HG03135 (cell line): ENCODE results near the gene CELF1.
"Not testable (repeated sequence)": the region's sequence is repeated elsewhere in the genome, so short reads cannot be mapped to it uniquely, and the experiment has no call there.

ENCODE experiments used
- ATAC-seq: cut with Tn5 transposase; IDR thresholded peaks from one replicate; pipeline ENCODE4 v1.9.1; 2021; ENCODE audit warnings: mild to moderate bottlenecking, moderate library complexity; ENCODE audit not compliant: unreplicated experiment

The CELF1 gene

DNA sequence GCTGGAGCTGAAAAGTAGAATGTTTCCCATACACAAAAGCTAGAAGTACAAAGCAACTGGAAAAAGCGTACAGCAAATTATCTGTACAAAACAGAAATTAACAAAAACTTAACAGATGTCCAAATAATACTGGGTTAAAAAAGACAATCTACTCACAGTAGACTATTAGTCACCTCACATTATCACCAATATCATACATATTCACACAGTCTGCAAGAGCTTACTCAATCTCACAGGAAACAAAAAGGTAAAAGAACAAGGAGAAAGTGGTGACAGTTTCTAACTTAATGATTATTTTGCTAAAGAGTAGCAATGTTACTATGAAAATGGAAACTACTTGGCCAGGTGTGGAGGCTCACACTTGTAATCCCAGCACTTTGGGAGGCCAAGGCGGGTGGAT lies 11.9 kb downstream of the CELF1 start:
- ATAC-seq: no peak

DNA sequence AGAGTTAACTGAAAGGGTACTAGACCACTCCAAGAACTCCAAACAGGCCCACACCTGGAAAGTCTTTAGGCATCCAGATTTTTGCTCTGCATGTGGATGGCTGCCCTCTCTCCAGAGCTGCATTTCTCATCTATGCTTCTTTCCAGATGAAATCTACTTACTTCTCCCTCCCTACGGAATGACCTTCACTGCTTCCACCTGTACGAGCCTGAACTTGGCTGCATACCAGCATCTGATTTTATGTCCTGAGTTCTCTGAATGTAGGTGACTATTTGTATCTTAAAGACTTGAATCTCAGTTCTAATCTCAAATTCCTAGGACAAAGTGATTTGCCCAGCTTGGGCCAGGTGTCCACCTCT lies 13.3 kb downstream of the CELF1 start:
- no peak for ATAC-seq

DNA sequence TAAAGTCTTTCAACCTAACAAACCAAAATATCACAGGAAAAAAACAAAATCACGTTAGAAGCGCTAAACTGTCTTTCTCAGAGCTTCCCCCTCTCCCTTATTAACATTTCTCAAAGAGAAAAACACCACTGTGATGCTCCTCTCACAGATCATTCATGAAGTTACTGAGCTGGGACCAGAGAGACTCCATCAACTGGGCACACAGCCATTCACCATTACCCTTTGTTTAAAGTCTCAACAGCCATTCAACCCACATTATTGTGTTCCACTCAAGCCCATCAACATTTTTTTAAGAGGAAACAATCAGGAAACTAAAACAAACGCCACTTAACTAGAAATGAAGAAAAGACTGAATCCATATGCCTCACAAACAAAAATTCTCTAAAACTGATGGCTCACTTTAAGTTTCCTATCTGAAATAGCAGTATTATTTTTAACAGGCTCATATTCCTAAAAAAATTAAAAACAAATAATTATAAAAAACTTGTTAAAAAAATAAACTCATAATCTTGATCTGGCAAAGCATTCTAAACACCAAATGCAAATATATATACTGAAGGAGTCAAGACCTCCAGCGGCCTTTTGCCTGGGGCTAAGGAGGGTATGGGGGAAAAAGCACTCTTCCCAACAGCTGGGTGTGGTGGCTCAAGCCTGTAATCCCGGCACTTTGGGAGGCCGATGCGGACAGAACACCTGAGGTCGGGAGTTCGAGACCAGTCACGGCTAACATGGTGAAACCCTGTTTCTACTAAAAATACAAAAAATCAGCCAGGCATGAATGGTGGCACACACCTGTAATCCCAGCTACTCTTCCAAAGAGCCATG lies 14.0 kb downstream of the CELF1 start:
- no peak for ATAC-seq

DNA sequence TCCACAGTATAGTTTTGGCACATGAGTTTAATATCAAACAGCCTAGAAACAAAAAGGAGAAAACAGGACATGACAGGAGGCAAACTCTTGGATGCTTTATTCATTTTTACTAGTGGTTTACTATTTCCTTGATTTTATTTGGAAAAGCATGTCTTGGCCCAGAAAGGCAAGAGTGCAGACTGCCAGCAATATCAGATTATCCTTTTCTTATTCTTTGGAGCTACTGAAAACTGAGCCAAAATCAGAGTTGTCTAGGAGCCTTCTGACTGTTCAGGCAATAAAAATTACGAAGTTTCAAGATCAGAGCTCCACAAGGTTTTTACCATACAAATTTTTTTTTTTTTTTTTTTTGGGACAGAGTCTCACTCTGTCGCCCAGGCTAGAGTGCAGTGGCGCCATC lies 16.0 kb downstream of the CELF1 start:
- no peak for ATAC-seq

DNA sequence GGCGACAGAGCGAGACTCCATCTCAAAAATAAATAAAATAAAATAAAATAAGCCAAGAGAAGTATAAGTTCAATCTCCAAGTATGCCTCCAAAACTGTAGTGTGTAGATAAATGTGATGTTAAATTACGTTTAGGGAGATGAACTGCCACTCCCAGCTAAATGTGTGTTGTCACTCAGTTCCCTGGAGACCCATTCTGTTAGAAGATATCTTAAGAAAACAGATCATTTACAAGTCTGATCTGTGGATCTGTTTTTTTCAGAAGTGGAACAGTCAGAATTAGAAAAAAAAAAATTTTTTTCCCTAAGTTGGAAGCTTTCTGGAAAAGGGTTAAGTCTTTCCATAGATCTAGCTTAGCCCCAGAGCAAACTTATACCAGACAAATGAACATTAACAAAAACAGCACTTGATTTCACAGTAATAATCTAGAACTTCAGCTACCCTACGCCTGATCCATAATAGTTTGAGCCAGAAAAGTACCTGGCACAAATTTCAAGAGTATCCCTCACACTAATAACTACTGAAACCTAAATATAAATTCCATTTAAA lies 18.2 kb downstream of the CELF1 start:
- ATAC-seq: no peak

DNA sequence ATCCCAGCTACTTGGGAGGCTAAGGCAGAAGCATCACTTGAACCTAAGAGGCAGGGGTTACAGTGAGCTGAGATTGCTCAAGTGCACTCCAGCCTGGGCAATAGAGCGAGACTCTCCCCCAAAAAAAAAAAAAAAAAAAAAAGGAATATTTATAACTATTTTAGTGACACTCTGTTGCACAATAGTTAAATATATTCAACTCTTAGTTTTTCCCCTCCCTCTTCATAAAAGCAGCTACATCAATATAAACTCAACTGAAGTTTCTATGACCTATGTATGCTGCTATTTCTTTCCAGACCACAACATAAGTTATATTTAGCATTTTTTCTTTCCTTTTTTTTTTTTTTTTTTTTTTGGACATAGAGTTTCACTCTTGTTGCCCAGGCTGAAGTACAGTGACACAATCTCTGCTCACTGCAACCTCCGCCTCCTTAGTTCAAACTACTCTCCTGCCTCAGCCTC lies 19.2 kb downstream of the CELF1 start:
- ATAC-seq: no peak

DNA sequence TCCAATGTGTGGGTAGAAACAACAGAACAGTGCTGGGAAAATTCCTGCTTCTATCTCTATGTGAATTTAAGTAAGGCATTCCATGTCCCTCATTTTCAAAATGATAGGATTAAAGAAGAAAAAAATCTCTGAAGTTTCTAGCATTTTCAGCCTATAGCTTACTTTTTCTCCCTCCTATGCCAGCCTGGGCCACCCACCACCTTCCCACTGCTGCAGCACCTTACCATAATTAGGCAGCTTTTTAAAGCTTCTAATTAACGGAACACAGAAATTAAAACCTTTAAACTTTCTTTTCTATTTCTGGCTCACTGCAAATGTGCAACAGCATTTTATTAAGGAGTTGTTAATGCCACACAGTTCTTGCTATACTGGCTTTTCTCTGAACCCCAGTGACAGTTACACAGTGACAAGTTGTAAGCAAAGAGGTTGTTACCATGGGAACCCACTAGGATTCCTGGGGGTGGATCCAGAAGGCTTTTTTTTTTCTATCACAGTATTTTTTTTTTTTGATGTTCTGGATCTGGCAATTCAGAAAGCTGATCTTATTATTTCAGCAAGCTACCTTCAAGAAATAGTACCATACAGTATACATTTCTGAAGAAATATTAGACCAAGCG lies 20.2 kb downstream of the CELF1 start:
- no peak for ATAC-seq

DNA sequence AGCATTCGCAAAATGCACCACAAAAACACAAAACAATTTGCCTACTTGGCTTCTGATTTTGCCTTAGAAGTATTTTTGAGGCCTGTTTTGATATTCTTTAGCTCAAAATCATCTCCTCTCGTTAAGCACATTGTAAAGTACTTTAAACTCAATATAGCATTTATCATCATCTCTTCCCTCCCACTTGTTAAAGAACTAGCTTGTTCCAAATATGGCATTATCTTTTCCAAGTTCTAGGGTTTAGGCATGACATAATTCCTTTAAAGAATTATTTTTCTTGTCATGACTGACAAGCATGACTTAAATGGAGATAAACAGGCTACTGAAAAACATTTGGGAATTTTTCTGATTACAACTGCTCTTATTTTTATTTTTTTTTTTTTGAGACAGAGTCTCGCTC lies 21.3 kb downstream of the CELF1 start:
- no peak for ATAC-seq

DNA sequence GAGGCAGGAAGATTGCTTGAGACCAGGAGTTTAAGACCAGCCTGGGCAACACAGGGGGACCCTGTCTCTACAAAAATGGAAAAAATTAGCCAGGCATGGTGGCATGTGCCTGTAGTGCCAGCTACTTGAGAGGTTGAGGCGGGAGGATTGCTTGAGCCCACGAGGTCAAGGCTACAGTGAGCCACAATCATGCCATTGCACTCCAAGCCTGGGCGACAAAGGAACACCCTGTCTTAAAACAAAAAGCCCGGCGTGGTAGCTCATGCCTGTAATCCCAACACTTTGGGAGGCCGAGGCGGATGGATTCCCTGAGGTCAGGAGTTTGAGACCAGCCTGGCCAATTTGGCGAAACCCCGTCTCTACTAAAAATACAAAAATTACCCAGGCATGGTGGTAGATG lies 22.2 kb downstream of the CELF1 start:
- ATAC-seq: not testable (repeated sequence)

DNA sequence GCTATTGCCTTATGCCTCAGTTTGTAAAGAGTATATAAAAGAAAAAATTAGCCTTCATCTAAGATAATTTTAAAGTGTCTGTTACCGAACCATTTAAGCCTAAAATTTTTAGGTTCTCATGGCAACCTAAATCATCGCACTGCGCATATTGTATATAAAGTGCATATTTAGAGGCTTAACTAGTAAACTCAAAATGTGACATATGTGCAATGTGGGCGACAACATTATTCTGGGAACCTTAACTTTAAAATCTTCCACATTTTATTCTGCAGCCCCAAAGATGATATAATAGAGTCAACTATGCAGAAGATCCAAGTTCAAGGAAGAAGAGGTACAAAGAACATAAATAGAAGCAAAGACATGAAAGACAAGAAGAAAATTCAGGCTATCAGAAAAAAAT lies 23.0 kb downstream of the CELF1 start:
- ATAC-seq: no peak

DNA sequence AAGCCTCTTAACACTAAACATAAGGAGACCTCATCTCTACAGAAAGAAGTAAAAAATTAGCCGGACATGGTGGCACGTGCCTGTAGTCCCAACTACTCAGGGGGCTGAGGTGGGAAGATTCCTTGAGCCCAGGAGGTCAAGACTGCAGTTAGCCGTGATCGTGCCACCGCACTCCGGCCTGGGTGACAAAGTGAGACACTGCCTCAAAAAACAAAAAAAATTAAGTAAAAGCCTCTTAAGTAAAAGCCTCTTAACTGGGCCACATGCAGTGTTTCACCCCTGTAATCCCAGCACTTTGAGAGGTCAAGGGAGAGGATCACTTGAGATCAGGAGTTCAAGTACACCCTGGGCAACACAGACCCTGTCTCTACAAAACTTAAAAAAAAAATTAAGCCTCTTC lies 25.7 kb downstream of the CELF1 start:
- no peak for ATAC-seq

DNA sequence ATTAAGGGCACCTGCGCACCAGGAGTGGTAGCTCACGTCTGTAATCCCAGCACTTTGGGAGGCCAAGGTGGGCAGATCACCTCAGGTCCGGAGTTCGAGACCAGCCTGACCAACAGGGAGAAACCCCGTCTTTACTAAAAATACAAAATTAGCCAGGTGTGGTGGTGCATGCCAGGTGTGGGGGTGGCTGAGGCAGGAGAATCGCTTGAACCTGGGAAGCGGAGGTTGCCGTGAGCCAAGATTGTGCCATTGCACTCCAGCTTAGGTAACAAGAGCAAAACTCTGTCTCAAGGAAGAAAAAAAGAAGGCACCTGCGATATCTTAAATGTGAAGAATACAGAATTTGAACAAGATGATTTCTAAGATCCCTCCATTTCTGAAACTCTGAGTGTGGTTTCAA lies 26.9 kb downstream of the CELF1 start:
- not testable (repeated sequence) for ATAC-seq

DNA sequence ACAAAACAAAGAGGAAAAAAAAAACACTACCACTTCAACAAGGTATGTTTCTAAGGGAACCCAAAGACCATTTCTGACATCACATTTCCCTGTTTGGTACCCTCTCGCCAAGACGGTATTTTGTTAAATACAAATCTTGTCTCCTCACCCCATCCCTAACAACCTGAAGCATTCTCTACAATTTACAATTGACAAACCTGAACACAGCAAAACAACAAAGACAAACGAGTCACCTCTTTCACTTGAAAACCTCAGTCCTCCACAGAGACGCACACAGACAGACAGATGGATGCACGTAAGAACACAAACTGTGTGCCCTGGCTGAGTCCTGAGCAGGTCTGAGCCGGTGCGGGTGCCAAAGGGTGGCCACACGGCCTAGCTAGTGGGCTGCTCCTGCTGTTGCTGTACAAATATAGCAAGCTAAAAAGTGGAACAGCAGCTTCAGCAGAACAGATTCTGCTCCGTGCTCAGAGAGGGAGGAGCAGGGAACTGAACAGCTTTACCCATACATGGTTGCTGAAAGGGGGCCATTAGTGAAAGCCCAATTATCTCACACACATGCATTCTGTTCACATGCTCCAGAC lies 28.5 kb downstream of the CELF1 start:
- ATAC-seq: no peak

DNA sequence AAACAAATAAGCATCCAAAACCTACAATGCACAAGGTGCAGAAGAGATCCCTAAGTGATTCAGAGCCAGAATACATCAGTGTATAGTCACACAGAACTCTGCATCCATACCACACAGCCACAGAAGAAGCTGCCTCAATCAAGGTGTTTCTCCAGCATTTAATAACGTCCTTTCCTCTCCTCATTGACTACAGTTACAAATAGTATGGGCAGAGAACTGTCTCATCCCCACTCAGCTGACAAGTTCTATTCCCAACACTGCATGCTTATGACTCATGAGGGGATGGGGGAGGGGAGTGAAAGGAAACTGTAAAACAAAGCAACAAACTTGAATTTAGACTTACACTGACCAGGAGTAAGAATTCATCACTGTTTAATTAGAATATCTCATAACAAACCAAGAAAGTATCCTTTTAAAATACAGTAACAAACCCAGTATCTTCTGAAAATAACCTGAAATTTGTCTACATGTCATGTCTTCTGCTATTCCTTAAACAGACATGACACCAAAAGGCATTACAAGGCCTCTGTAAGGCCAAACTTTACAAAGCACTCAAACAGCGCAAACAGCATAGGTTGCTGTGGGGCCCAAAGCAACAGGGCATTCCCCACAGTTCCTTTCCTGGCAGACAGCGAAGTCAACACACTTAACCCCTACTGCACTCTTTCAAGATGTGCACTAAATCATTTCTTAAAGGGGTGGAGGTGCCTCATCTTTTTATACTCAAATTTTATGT lies 29.3 kb downstream of the CELF1 start:
- peak; percentile 53 for ATAC-seq

DNA sequence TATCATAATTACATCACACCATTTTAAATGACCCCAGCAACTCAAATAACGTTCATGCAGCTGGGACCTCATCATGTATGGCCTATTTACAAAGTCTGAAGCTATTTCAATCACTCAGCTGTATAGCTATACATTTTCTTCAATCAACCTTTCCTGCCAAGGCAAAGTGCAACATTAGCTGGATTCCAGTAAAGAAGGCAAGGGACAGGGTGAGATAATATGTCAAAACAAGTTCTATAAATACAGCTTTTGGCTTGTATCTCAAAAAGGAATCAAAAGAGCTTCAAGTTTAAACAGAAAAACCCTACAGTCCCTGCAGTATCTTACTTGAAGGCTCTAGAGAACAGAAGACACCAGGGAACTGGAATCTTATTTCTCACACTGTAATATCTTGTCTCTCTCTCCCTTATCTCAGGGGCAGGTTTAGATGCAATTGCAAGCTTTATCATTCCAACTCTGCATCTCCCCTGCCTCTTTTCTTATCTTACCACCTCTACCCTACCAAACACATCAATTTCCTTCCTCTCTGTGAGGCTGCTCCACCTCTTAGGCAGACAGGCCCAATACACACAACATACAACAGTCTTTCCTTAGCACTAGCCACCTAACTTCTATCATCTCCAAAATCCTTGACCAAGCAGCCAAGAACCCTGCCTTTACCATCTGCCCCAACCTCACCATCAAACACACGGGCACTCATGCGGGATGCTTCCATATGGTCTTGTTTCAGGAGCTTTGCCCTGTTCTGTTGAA lies 34.5 kb downstream of the CELF1 start:
- no peak for ATAC-seq

DNA sequence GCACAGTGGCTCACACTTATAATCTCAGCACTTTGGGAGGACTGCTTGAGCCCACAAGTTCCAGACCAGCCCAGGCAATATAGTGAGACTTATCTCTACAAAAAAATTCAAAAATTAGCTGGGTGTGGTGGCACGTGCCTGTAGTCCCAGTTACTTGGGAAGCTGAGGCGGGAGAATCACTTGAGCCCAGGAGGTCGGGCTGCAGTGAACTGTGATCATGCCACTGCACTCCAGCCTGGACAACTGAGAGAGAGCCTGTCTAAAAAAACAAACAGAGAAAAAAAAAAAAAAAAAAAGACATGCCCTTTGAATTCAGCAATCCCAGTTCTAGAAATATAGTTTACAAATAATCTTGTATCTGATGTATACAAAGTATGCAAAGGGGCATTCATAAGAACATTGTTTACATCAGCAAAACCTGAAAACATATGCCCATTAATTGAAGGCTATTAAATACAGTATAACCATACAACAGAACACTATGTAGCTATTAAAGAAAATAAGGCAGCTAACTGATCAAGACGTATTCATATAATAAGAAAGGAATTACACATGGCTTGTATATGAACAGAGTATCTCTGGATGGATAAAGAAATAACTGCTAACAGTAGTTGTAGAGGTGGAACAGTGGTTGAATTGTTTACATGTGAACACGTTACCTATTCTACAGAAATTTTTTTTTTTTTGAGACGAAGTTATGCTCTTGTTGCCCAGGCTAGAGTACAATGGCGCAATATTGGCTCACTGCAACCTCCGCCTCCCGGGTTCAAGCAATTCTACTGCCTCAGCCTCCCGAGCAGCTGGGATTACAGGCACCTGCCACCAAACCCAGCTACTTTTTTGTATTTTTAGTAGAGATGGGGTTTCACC lies 35.7 kb downstream of the CELF1 start:
- no peak for ATAC-seq

DNA sequence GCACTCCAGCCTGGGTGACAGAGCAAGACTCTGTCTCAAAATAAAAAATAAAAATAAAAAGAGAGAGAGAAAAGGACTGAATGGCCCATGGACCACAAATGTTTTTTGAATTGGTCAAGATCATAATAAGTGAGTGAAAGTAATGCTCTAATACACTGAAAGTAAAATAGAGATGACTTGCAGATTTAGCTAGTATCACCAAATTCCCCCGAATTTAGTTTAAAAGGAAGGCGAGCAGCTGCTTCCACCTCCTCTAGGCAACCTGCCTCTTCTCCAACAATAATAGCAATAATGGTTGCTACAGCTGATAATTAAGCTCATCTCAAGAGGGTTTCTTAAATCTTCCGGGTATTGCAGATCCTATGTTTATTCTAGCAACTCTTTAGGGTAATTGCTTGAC lies 36.8 kb downstream of the CELF1 start:
- ATAC-seq: no peak

DNA sequence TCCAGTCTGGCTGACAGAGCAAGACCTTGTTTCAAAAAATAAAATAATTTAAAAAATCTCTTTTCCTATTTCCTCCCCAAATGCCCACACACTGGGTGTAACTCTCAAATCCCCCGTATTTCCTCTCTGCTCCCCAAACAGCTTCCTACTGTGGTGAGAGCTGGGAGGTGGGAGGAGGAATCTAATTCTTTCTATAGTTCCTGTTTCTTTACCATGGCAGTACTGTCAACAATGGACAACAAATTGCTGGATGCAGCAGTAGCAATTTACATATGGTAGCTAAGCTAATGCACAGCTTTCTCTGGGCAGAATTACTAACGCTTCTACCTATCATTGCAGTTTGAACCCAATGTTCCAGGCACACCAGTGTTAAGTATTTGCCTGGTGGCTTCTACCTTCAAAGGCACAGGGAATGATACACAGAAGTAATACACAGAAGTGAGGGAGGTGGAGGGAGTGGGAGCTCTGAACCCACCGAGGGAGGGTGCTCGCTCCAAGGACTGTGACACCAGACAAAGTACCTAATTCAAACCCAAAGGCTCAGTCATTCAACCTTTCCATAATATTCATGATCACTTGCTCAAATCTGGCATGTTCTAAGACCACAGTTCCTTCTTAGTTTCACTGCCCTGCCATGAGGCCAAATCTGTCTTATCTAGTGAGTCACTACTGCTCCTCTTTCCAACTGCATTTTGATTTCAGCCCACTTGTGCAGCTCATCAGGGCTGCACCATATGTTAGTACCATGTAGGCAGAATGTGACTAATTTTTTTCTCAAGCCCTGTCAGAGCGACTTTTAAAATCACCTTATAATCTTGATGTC lies 37.9 kb downstream of the CELF1 start:
- peak; percentile 44 for ATAC-seq

DNA sequence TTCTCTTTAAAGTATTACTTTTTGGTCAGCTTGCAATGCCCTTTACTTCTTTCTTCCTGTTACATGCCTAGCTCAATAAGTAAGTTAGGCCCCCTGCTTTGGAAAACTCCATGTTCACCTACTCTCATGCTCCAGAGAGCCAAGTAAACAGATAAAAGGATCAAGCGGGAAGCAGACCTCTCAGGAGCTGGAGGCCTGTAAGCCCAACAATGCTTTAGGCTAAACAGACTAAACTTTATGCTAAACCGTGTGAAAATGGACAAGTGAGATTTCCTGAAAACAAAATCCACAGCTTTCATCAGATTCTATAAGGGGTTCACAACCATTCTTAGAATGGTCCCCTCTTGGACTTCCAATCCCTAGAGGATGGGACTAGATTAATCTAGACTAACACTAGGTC lies 40.2 kb downstream of the CELF1 start:
- no peak for ATAC-seq
